Measurements from ENCODE around the gene SRCIN1.

SRCIN1 gene

DNA sequence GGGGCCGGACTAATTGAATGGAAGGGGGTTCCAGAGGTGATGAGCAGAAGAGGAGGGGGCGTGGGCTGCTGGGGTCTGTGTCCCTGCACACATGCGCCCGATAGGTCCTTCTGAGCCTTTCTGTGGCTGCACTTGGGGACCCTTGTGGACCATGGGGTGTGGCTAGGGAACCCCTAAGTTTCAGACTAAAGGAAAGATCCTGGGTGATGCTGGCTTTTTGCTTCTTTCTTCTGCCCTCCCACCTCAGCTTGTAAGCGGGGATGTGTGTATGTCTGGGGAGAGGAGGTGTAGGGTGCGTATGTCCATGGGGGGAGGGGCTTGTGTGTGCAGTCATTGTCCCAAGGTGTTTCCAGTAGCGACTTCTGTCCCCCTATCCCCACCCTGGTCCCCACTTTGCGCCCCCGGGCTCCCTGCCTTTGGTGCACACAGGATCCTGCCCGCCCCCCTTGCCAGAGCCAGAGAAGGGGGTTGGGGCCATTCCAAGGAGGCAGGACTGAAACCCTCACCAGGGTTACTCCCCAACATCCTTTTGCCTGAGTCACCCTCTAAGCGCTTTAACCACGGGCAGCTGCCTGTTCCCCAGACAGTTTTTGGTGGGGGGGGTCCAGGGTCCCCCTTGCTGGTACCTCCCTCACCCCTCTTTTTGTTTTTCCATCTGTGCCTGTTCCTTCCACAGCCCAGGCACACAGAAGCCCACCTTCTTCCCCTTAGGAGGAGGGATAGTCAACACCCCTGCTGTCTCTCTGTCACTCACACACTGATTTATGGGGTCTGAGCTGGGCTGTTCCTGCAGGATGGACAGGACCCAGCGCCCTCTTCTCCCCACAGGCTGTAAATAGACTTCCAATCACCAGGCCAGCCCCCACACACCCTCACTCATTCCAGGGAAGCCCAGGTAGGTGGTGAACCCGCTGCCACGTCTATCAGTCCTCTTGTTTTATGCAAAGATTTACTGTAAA is 94.3 kb downstream of the SRCIN1 start:
- DNase-seq (ENCODE audit: low spot score) (no peak), ATAC-seq (ENCODE audit: low read depth) (peak; percentile 41)
- Histone ChIP-seq H3K27me3 (ENCODE audit: insufficient read depth, poor library complexity, severe bottlenecking) (no peaks in the 10 kb centered on the region), H3K9me3 (ENCODE audit: severe bottlenecking) (no peaks in the 10 kb centered on the region), H3K36me3 (ENCODE audit: low read depth) (peaks cover 20% of the 10 kb centered on the region), H3K4me3 (ENCODE audit: severe bottlenecking) (no peak overlapping the region), H3K4me1 (ENCODE audit: insufficient read depth, poor library complexity, severe bottlenecking) (no peaks in the 10 kb centered on the region), H3K27ac (ENCODE audit: poor library complexity, severe bottlenecking) (peak overlapping the region; percentile 15)
- TF ChIP-seq, protein P1, sequence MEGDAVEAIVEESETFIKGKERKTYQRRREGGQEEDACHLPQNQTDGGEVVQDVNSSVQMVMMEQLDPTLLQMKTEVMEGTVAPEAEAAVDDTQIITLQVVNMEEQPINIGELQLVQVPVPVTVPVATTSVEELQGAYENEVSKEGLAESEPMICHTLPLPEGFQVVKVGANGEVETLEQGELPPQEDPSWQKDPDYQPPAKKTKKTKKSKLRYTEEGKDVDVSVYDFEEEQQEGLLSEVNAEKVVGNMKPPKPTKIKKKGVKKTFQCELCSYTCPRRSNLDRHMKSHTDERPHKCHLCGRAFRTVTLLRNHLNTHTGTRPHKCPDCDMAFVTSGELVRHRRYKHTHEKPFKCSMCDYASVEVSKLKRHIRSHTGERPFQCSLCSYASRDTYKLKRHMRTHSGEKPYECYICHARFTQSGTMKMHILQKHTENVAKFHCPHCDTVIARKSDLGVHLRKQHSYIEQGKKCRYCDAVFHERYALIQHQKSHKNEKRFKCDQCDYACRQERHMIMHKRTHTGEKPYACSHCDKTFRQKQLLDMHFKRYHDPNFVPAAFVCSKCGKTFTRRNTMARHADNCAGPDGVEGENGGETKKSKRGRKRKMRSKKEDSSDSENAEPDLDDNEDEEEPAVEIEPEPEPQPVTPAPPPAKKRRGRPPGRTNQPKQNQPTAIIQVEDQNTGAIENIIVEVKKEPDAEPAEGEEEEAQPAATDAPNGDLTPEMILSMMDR (IDR thresholded peaks at IDR 0.05; ENCODE audit: poor library complexity, severe bottlenecking) = no peak

DNA sequence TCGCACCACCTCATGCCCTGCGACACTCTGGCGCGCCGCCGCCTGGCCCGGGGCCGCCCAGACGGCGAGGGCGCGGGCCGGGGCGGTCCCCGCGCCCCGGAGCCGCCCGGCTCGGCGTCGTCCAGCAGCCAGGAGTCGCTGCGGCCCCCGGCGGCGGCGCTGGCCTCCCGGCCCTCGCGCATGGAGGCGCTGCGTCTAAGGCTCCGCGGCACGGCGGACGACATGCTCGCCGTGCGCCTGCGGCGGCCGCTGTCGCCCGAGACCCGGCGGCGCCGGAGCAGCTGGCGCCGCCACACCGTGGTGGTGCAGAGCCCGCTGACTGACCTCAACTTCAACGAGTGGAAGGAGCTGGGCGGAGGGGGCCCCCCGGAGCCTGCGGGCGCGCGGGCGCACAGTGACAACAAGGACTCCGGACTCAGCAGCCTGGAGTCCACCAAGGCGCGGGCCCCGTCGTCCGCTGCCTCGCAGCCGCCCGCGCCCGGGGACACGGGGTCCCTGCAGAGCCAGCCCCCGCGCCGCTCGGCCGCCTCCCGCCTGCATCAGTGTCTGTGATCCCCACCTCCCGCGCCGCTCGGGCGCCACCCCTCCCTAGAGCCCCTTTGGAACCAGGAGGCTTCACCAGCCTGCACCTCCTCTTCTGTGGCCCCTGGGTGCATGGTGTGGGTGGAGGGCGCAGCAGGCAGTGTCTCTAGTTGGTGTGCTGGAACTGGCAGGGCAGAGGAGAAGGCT is 95.2 kb downstream of the SRCIN1 start:
- ATAC-seq (ENCODE audit: low read depth) = no peak
- Histone ChIP-seq H3K36me3 (ENCODE audit: low read depth) (peaks cover 29% of the 10 kb centered on the region), H3K27ac (ENCODE audit: poor library complexity, severe bottlenecking) (no peak overlapping the region), H3K27me3 (ENCODE audit: insufficient read depth, poor library complexity, severe bottlenecking) (no peaks in the 10 kb centered on the region), H3K4me3 (ENCODE audit: severe bottlenecking) (no peak overlapping the region), H3K9me3 (ENCODE audit: severe bottlenecking) (no peaks in the 10 kb centered on the region), H3K4me1 (ENCODE audit: insufficient read depth, poor library complexity, severe bottlenecking) (no peaks in the 10 kb centered on the region)
- TF ChIP-seq, protein P1 (IDR thresholded peaks at IDR 0.05; ENCODE audit: poor library complexity, severe bottlenecking) = no peak
- no peak for DNase-seq (ENCODE audit: low spot score)

DNA sequence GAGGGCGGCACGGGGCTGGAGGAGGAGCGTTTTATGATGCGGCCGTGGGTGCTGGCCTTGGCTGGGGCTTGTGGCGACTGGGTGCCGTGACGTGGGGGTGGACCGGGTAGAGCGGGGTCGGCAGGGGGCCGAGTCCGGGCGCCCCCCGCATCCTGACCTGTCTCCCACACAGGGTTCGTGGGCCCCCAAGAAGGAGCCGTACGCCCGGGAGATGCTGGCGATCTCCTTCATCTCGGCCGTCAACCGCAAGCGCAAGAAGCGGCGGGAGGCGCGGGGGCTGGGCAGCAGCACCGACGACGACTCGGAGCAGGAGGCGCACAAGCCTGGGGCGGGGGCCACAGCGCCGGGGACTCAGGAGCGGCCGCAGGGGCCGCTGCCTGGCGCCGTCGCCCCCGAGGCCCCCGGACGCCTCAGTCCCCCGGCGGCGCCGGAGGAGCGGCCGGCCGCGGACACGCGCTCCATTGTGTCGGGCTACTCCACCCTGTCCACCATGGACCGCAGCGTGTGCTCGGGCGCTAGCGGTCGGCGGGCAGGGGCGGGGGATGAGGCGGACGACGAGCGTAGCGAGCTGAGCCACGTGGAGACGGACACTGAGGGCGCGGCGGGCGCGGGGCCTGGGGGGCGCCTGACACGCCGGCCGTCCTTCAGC is 95.9 kb downstream of the SRCIN1 start:
- H3K4me3 ChIP-seq (ENCODE audit: severe bottlenecking) = no peak overlapping the region
- H3K36me3 ChIP-seq (ENCODE audit: low read depth) = peaks cover 30% of the 10 kb centered on the region
- no peaks in the 10 kb centered on the region for H3K27me3 ChIP-seq (ENCODE audit: insufficient read depth, poor library complexity, severe bottlenecking)
- TF ChIP-seq, protein P1 (IDR thresholded peaks at IDR 0.05; ENCODE audit: poor library complexity, severe bottlenecking) = no peak
- H3K4me1 ChIP-seq (ENCODE audit: insufficient read depth, poor library complexity, severe bottlenecking) = no peaks in the 10 kb centered on the region
- no peak overlapping the region for H3K27ac ChIP-seq (ENCODE audit: poor library complexity, severe bottlenecking)
- DNase-seq (ENCODE audit: low spot score) (no peak), ATAC-seq (ENCODE audit: low read depth) (no peak)
- H3K9me3 ChIP-seq (ENCODE audit: severe bottlenecking) = no peaks in the 10 kb centered on the region

DNA sequence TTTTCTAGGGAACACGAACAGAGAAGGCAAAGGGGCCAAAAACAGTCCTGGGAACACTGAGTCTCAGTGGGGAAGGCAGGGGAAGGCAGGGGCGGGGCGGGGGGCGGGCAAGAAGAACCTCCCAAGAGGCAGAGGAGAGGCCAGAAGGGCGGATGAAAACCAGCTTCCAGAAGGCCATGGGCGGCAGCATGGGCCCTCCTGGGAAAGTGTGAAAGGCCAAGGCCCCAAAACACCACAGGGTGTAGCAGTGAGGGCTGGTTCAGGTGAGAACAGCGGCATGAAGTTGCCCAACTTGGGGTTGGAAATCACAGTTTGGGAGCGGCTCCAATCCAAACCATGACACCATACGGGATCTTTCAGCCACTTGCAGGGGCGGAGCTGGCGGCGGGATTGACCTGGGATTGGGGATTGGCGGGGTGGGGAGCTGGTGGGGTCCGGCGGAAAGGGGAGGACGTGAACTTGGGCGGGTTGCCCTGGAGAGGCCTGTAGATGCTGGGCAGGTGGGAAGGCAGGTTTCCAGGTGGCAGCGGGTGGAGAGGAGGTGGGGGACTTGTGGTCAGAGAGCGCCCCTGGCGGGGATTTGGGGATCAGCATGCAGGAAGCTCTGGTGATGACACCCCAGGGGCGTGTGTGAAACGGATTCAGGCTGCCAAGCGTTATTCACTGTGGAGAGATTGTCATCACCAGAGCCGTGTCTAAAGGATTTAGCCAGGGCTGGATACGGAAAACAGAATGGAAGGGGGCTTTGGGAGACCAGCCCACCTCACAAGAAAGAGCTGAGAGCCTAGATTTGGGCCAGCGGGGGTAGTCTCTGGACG is 96.6 kb downstream of the SRCIN1 start:
- TF ChIP-seq, protein P1 (IDR thresholded peaks at IDR 0.05; ENCODE audit: poor library complexity, severe bottlenecking) = peak; percentile 72
- ATAC-seq (ENCODE audit: low read depth) (peak; percentile 47), DNase-seq (ENCODE audit: low spot score) (peak; percentile 88)
- Histone ChIP-seq H3K27ac (ENCODE audit: poor library complexity, severe bottlenecking) (peak overlapping the region; percentile 15), H3K27me3 (ENCODE audit: insufficient read depth, poor library complexity, severe bottlenecking) (no peaks in the 10 kb centered on the region), H3K9me3 (ENCODE audit: severe bottlenecking) (no peaks in the 10 kb centered on the region), H3K36me3 (ENCODE audit: low read depth) (peaks cover 34% of the 10 kb centered on the region), H3K4me3 (ENCODE audit: severe bottlenecking) (no peak overlapping the region), H3K4me1 (ENCODE audit: insufficient read depth, poor library complexity, severe bottlenecking) (no peaks in the 10 kb centered on the region)

All from RWPE2 (cell line).